HepG2 (cell line): ENCODE measurements around the gene SLC9A9. TPM values are rescaled to one million over a fixed set of nuclear protein-coding genes. Genes with fewer than 3 reads are reported as not detected.
A peak's percentile ranks its signal among the peaks of the same experiment; 100 is the strongest.

Experiments used
- ATAC-seq: fragments of 200-7000 bp; cut with Tn5 transposase; 3 replicates; pipeline ENCODE4 v1.9.1; 2020; ENCODE audit warnings: mild to moderate bottlenecking, moderate library complexity
- BruUV-seq: library from RNA; stranded (reverse); fragments of 400-500 nt; replicated peaks from 2 replicates; lab custom pipeline; 2021; lab: Mats Ljungman, UMichigan
- CTCF ChIA-PET: fragments of 300-600 bp; formaldehyde crosslinking; extraction: SDS; loops from one replicate; lab custom pipeline; 2021; ENCODE audit warnings: low total read pairs, inconsistent platforms, low intra/inter-chr PET ratio; lab: Yijun Ruan, JAX
- POLR2A ChIA-PET: fragments of 350-600 bp; sonication (Branson Sonifier 250); formaldehyde crosslinking; loops from one replicate; lab custom pipeline; 2020; ENCODE audit warnings: antibody characterized with exemption, inconsistent platforms; lab: Yijun Ruan, JAX
- DNase-seq: peaks from one replicate; pipeline ENCODE4 v3.0.0-alpha.2; 2015; ENCODE audit warnings: low spot score
- FAIRE-seq: peaks from 3 replicates; lab custom pipeline; 2011; peaks lifted over from hg19 to GRCh38; lab: Jason Lieb, UNC
- H2AFZ ChIP-seq: one replicate; pipeline ENCODE4 v1.6.1; 2011; ENCODE audit warnings: low read length, inconsistent platforms
- H3K27ac ChIP-seq: fragments of 300-600 bp; 3 replicates; pipeline ENCODE4 v1.8.0; 2011; ENCODE audit warnings: mixed run types, mild to moderate bottlenecking, mixed read lengths, low read length, inconsistent platforms; ENCODE audit not compliant: insufficient read depth; ENCODE audit errors: extremely low read length
- H3K27me3 ChIP-seq, 2 experiments: fragments of 200-600 bp in 1 of 2; 2 replicates in 1 of 2; 3 replicates in 1 of 2; pipeline versions ENCODE4 v1.6.0 to v1.8.0; 2011; ENCODE audit warnings: low read length in 2 of 2, mild to moderate bottlenecking in 2 of 2, moderate library complexity in 2 of 2, inconsistent platforms in 1 of 2; ENCODE audit not compliant: insufficient read depth in 2 of 2, control insufficient read depth in 1 of 2
- H3K36me3 ChIP-seq, 2 experiments: fragments of 200-600 bp in 1 of 2; replicated peaks in 1 of 2; 2 replicates in 1 of 2; 3 replicates in 1 of 2; pipeline versions ENCODE4 v1.5.1 to v1.8.0; 2011; ENCODE audit warnings: low read length in 2 of 2, inconsistent platforms in 1 of 2; ENCODE audit not compliant: insufficient read depth in 2 of 2, control insufficient read depth in 1 of 2
- H3K4me1 ChIP-seq: 2 replicates; pipeline ENCODE4 v1.5.1; 2012; ENCODE audit warnings: low read length, inconsistent platforms; ENCODE audit not compliant: insufficient read depth
- H3K4me2 ChIP-seq: 2 replicates; pipeline ENCODE4 v1.6.0; 2011; ENCODE audit warnings: low read depth, low read length, inconsistent platforms
- H3K4me3 ChIP-seq, 3 experiments: fragments of 200-600 bp in 1 of 3; sonication (generic), shearing (Covaris generic) in 1 of 3; replicated peaks in 1 of 3; 2 replicates each; pipeline ENCODE4 v1.5.1; 2011 to 2016; ENCODE audit warnings: low read length in 3 of 3, inconsistent platforms in 2 of 3, low read depth in 2 of 3, mild to moderate bottlenecking in 2 of 3, control low read depth in 1 of 3, mixed read lengths in 1 of 3; ENCODE audit not compliant: insufficient read depth in 1 of 3
- H3K79me2 ChIP-seq: one replicate; pipeline ENCODE4 v1.6.1; 2011; ENCODE audit warnings: low read length, inconsistent platforms; ENCODE audit not compliant: insufficient read depth
- H3K9ac ChIP-seq: 2 replicates; pipeline ENCODE4 v1.6.0; 2011; ENCODE audit warnings: mild to moderate bottlenecking, low read depth, low read length, inconsistent platforms; ENCODE audit not compliant: insufficient read depth
- H3K9me3 ChIP-seq: 2 replicates; pipeline ENCODE4 v1.5.1; 2012; ENCODE audit warnings: mild to moderate bottlenecking, low read length
- H4K20me1 ChIP-seq: 2 replicates; pipeline ENCODE4 v1.6.0; 2011; ENCODE audit warnings: inconsistent platforms, mild to moderate bottlenecking, low read length, moderate library complexity; ENCODE audit not compliant: insufficient read depth
- ARNT2 ChIP-seq: sonication (generic); formaldehyde crosslinking; IDR thresholded peaks from 2 replicates; pipeline ENCODE4 v1.8.0; 2022; ENCODE audit warnings: mild to moderate bottlenecking, low read depth, missing genetic modification reagents, moderate library complexity
- CTCF ChIP-seq: sonication (generic); formaldehyde crosslinking; IDR thresholded peaks from 2 replicates; pipeline ENCODE4 v1.5.0; 2020; ENCODE audit warnings: mild to moderate bottlenecking, missing genetic modification reagents, moderate library complexity
- NFE2L2 ChIP-seq: fragments of 150-350 bp; IDR thresholded peaks from 2 replicates; pipeline ENCODE4 v1.6.1; 2014; ENCODE audit warnings: low read length
- SMC3 ChIP-seq: IDR thresholded peaks from 2 replicates; pipeline ENCODE4 v1.6.1; 2011; ENCODE audit warnings: low read length, improper control_type of control experiment
- STAG1 ChIP-seq: sonication (generic); formaldehyde crosslinking; IDR thresholded peaks from 2 replicates; pipeline ENCODE4 v1.4.0; 2020; ENCODE audit warnings: missing genetic modification reagents
- ZBTB42 ChIP-seq: sonication (generic); formaldehyde crosslinking; IDR thresholded peaks from 2 replicates; pipeline ENCODE4 v1.5.0; 2020; ENCODE audit warnings: mild to moderate bottlenecking, missing genetic modification reagents
- ZNF24 ChIP-seq: fragments of 450-650 bp; IDR thresholded peaks from 2 replicates; pipeline ENCODE4 v1.6.1; 2017; ENCODE audit warnings: antibody characterized with exemption, mild to moderate bottlenecking
- ZNF275 ChIP-seq: sonication (generic); formaldehyde crosslinking; IDR thresholded peaks from 2 replicates; pipeline ENCODE4 v1.8.0; 2022; ENCODE audit warnings: missing genetic modification reagents, mild to moderate bottlenecking, inconsistent platforms, borderline replicate concordance
- ZNF318 ChIP-seq: sonication (generic); formaldehyde crosslinking; IDR thresholded peaks from 2 replicates; pipeline ENCODE4 v1.4.0; 2020; ENCODE audit warnings: mild to moderate bottlenecking, missing genetic modification reagents
- ZNF724P ChIP-seq: sonication (generic); formaldehyde crosslinking; IDR thresholded peaks from 2 replicates; pipeline ENCODE4 v1.8.0; 2022; ENCODE audit warnings: missing genetic modification reagents, borderline replicate concordance
- ZNF740 ChIP-seq: sonication (generic); formaldehyde crosslinking; IDR thresholded peaks from 2 replicates; pipeline ENCODE4 v1.4.0; 2020; ENCODE audit warnings: missing genetic modification reagents
- WGBS: methylation state at CpG from one replicate; pipeline ENCODE4 v1.1.6; 2017; ENCODE audit warnings: low lambda C conversion rate; 5-methylcytosine and 5-hydroxymethylcytosine counted together
- in situ Hi-C: cut with HindIII; loops from 2 replicates; pipeline ENCODE4 v1.10.0; 2017; ENCODE audit warnings: low pct_unique_long_range_greater_than_20kb; ENCODE audit not compliant: extremely low pct_ligation_motif_present
- intact Hi-C: fragments of 100-400 bp; cut with micrococcal nuclease; formaldehyde crosslinking; loops from one replicate; pipeline ENCODE4 v1.10.0; 2022; ENCODE audit not compliant: unreplicated experiment
- polyA plus RNA-seq, 8 experiments: library from polyadenylated mRNA; depleted of rRNA in 3 of 8; stranded (reverse) in 7 of 8; unstranded in 1 of 8; fragments of >200 nt; fragmentation: Illumina TruSeq in 4 of 8; extraction: Trizol in 4 of 8; gene quantifications; 2 replicates each; pipeline versions ENCODE4 v1.2.1 to v1.2.3, GENCODE V29; 2011 to 2016; ENCODE audit warnings: low read depth in 4 of 8, missing spikeins in 1 of 8, mixed read lengths in 1 of 8; ENCODE audit not compliant: insufficient read depth in 1 of 8
- total RNA-seq, 5 experiments: library from RNA; depleted of rRNA; stranded (reverse); fragments of >200 nt; fragmentation: Illumina TruSeq; extraction: Trizol; gene quantifications; 2 replicates each; pipeline ENCODE4 v1.2.3, GENCODE V29; 2016; ENCODE audit warnings: low read depth in 1 of 5

Gene SLC9A9
- total and polyA plus RNA-seq, 2 of the 13 experiments (the other 11 are each of a cell fraction or from before 2014, with no cell fraction given), result not detected

- TF ChIP-seq CTCF (CRISPR knock-in tag) (peak; percentile 52), ZBTB42 (CRISPR knock-in tag) (no peak), SMC3 (peak; percentile 35), STAG1 (peak; percentile 64), ZNF24 (no peak)
These were observed 203.7 kb downstream of the SLC9A9 start (continued) for GRCh38 chr3:143644370-143645089.

GRCh38 chr3:143643905-143644304, 204.4 kb downstream of the SLC9A9 start:
- no peak overlapping the region for H3K4me2 ChIP-seq
- H3K4me1 ChIP-seq, result no peaks in the 10 kb centered on the region
- no peaks in the 10 kb centered on the region; a peak in 1 of 5 replicates for H3K27me3 ChIP-seq
- CTCF ChIA-PET, result no interaction called here
- H3K4me3 ChIP-seq, result no peak overlapping the region
- no peak overlapping the region for H3K9ac ChIP-seq
- no peaks in the 10 kb centered on the region for H4K20me1 ChIP-seq
- no peak overlapping the region for H3K27ac ChIP-seq
- BruUV-seq, result no TSS peak
- intact Hi-C loops, result loop anchor here (1.0 to 10.0 kb wide), 2 partner anchors 211 to 569 kb away; no protein-coding TSS in a partner anchor
- no peaks in the 10 kb centered on the region for H3K36me3 ChIP-seq
- H3K79me2 ChIP-seq, result no peaks in the 10 kb centered on the region
- no peak overlapping the region for H2AFZ ChIP-seq
- no peak for FAIRE-seq
- DNase-seq, result no peak
- 10% methylated on average over 1 of the region's 1 CpG for WGBS
- POLR2A ChIA-PET, result no interaction called here
- in situ Hi-C loops, result no loop called here
- no peaks in the 10 kb centered on the region for H3K9me3 ChIP-seq
- ATAC-seq, result no peak
- no peak for TF ChIP-seq NFE2L2
- no peak for TF ChIP-seq ZNF318
- no peak for TF ChIP-seq ARNT2 (CRISPR knock-in tag)
- TF ChIP-seq ZNF724P, result no peak
- no peak for TF ChIP-seq ZNF275 (CRISPR knock-in tag)
- TF ChIP-seq ZNF740 (CRISPR knock-in tag), result no peak
